HG03025 (cell line): ENCODE results near the gene MAGEA1.
"Not testable (repeated sequence)": the region's sequence is repeated elsewhere in the genome, so short reads cannot be mapped to it uniquely, and the experiment has no call there.

Experiments
- ATAC-seq: cut with Tn5 transposase; IDR thresholded peaks from one replicate; pipeline ENCODE4 v1.9.1; 2021; ENCODE audit warnings: mild to moderate bottlenecking, moderate library complexity; ENCODE audit not compliant: unreplicated experiment, low FRiP score

Gene MAGEA1

DNA sequence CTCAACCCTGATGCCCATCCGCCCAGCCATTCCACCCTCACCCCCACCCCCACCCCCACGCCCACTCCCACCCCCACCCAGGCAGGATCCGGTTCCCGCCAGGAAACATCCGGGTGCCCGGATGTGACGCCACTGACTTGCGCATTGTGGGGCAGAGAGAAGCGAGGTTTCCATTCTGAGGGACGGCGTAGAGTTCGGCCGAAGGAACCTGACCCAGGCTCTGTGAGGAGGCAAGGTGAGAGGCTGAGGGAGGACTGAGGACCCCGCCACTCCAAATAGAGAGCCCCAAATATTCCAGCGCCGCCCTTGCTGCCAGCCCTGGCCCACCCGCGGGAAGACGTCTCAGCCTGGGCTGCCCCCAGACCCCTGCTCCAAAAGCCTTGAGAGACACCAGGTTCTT is at the start of gene MAGEA1:
TSS of gene MAGEA1 (plus strand) at position 154 of the 400 bp plus-strand sequence. CDS start 3,106 bp downstream, outside the sequence.
- no peak for ATAC-seq

- ATAC-seq = not testable (repeated sequence)
These were observed 46.2 kb upstream of the MAGEA1 start for GRCh38 chrX:153132924-153133323.

GRCh38 chrX:153139074-153139473 is 40.0 kb upstream of the MAGEA1 start:
- not testable (repeated sequence) for ATAC-seq

DNA sequence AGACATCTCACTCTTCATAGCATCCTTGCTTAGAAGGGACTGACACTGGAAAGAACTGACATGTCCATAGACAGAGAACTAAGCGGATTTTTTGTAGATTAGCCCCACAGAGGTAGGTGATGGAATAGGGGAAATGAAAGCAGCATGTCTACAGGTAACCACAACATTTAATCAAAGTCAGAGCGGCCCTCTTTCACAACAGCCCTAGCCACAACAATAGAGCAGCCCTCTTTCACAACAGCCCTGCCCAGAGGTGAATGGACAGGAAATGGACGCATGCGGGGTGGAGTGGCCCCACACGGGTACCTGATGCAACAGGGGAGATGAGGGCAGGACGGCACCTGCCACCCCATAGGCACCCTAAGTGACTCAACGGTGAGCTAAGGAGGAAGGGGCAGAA is 32.8 kb upstream of the MAGEA1 start:
- ATAC-seq = not testable (repeated sequence)

DNA sequence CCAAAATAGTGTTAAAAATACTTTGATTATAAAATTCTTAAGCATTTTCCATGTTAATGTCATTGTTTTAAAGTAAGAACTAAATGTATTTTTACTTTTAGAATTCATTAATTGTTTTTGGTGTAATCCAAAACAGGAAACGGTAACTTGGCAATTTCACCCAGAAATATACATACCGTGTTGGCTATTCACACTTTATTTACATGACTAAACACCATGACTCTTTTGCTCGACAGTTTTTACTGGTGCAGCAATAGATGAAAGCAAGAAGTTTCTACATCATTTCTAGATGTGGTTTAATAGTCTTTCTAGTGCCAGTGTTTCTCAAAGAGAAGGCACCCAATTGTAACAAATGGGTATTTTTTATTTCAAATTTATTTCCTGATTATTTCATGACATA is 25.6 kb upstream of the MAGEA1 start:
- no peak for ATAC-seq

DNA sequence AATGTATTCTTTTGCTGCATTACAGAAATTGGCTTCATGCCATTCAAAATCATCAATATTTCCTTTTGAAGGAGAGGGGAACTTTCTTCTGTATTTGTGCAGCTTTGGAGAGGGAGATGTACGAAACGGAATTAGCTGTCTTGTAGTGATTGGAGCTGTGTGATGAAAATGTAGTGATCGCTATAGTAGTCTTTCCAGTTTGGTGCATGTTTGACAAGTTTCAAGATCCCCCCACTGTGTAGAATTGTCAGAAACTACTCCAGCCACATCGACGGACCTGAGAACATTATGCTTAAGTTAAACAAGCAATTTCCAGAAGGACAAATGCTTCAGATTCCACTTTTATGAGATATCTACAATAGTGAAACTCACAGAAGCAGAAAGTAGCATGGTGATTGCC is 21.6 kb upstream of the MAGEA1 start:
- no peak for ATAC-seq

- ATAC-seq = no peak
These were observed 20.8 kb upstream of the MAGEA1 start for GRCh38 chrX:153158319-153158718.

- no peak for ATAC-seq
These were observed 17.1 kb upstream of the MAGEA1 start for GRCh38 chrX:153161952-153162351.

DNA sequence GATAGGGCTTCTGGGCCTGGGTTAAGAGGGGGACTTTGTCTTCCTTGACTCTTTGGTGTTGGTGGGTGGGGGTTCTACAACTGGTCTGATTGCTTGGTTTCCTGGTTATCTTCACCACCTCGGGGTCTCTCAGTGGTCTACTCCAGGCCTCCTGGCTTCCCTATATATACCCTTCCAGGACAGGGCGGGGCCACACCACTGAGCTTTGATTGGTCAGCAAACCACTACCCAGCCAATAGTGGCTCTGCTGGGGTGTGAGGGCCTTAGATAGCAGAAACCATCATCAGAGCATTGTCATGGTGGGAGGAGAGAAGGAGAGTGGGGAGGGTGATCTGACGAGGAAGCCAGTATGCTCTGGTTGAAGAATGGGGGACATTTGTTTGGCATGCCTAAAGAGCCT is 14.4 kb upstream of the MAGEA1 start:
- ATAC-seq = no peak

DNA sequence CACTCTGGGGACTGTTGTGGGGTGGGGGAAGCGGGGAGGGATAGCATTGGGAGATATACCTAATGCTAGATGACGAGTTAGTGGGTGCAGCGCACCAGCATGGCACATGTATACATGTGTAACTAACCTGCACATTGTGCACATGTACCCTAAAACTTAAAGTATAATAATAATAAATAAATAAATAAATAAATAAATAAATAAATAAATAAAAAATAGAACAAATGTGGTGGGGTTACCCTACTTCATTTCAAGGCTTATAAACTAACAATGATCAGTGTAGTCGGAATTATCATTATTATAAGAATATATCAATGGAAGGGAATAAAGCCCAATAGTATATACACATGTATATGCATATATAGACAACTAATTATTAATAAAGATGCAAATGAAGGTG is 10.7 kb upstream of the MAGEA1 start:
- not testable (repeated sequence) for ATAC-seq

DNA sequence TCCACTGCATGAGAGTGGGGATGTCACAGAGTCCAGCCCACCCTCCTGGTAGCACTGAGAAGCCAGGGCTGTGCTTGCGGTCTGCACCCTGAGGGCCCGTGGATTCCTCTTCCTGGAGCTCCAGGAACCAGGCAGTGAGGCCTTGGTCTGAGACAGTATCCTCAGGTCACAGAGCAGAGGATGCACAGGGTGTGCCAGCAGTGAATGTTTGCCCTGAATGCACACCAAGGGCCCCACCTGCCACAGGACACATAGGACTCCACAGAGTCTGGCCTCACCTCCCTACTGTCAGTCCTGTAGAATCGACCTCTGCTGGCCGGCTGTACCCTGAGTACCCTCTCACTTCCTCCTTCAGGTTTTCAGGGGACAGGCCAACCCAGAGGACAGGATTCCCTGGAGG is 2.7 kb downstream of the MAGEA1 start:
- no peak for ATAC-seq

GRCh38 chrX:153184787-153185186 is 5.7 kb downstream of the MAGEA1 start:
- ATAC-seq = no peak

DNA sequence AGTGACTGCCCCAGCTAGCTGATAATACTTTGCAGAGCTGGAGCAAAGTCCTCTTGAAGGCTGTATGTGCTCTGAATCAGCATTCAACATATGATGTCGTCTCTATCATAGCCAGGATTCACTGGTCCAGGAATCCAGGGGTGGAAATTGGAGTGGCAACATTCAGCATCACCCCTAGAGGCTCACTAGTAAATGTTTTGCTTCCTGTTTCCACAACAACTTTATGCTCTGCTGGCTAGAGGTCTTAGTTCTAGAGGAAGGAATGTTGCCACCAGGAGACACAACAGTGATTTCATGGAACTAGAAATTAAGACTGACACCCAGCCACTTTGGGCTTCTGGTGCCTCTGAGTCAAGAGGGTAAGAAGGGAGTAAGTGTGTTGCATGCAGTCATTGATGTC is 11.3 kb downstream of the MAGEA1 start:
- no peak for ATAC-seq

DNA sequence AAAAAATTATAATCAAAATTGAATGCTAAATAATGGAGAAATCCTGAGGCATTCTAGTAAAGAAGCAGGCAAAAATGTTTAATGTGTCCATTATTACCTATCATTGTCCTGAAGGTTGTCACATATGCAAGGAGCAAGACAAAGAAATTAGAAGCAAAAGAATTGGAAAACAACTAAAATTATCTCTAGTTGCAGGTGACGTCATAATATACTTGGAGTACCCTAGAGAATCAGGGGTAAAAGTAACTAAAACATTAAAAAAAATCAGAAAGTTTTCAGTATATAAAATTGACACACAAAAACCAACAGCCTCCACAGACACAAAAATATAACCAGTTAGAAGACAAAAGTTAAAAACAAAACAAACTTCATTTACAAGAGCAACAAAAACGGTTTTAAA is 21.4 kb downstream of the MAGEA1 start:
- ATAC-seq = no peak

GRCh38 chrX:153206425-153207046 is 27.5 kb downstream of the MAGEA1 start:
- no peak for ATAC-seq

DNA sequence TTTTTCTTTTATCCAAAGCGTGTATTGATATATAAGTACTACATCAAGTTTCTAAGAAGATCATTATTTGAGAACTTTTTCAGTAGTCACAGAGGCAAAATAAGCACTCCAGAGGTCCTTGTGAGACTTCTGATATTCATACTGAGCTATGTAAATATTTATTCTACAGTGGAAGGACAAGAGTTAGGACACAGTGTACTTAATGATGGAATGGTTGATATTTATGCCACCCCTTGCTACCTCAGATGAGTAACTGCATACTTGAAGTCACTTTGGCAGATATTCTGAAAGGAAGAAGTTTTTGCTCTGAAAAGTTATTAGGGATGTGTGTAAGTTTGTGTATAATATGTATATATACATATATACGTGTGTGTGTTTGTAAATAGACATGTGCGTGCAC is 30.3 kb downstream of the MAGEA1 start:
- ATAC-seq = no peak

DNA sequence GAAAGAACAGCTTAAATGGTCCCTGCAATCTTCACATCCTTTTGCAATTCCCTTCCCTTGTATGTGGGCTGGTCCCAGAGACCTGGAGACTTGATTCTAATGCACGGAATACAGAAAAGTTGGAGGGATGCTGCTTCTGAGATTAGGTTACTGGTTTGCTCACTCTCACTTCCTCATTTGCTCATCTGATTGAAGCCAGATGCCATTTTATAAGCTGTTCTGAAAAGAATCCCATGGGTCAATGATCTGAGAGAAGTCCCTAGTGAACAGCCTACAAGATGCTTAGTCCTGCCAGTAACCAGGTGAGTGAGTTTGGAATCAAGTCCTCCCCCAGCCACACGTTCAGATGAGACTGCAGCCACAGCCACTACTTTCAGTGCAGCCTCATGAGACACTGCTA is 35.9 kb downstream of the MAGEA1 start:
- no peak for ATAC-seq

DNA sequence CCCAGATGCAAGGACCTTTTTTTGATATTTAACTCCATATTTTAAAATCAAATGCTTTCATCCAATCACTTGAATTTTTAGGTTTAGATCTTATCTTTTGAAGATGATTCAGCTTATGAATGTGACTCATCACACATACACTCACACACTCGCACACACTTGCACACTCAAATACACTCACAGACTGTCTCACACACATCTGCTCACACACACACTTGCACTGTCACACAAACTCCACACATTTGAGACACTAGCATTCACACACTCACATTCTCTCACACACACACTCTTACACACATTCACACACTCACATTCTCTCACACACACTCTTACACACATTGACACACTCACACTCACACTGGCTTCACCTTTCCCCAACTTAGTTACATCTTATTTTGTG is 37.8 kb downstream of the MAGEA1 start:
- no peak for ATAC-seq

GRCh38 chrX:153225438-153226098 is 46.5 kb downstream of the MAGEA1 start:
- no peak for ATAC-seq

GRCh38 chrX:153226344-153227185 is 47.5 kb downstream of the MAGEA1 start:
- no peak for ATAC-seq
